Small intestine (tissue), 7 donors: ENCODE measurements around the gene SLC1A7. TPM values are rescaled to one million over a fixed set of nuclear protein-coding genes. Genes with fewer than 3 reads are reported as not detected.
A peak's percentile ranks its signal among the peaks of the same experiment; 100 is the strongest.

Source experiments
- DNase-seq, 2 donors: peaks; one replicate each; pipeline versions ENCODE4 v3.0.0 to v3.0.0-alpha.2; 2013
- FAIRE-seq: peaks from 2 replicates; lab custom pipeline; 2012; peaks lifted over from hg19 to GRCh38; lab: Jason Lieb, UNC
- H3K27ac ChIP-seq, 3 donors: one replicate each; pipeline ENCODE4 v1.5.1; 2013; ENCODE audit warnings: low read length in 2 of 3, mild to moderate bottlenecking in 2 of 3, control low read depth in 1 of 3, inconsistent platforms in 1 of 3, low read depth in 1 of 3, moderate library complexity in 1 of 3
- H3K27me3 ChIP-seq, 3 donors: one replicate each; pipeline ENCODE4 v1.6.1; 2013; ENCODE audit warnings: low read length in 3 of 3, inconsistent platforms in 1 of 3; ENCODE audit not compliant: control insufficient read depth in 3 of 3, insufficient read depth in 3 of 3
- H3K36me3 ChIP-seq, 3 donors: one replicate each; pipeline ENCODE4 v1.6.1; 2013; ENCODE audit warnings: low read length in 3 of 3, inconsistent platforms in 1 of 3, low read depth in 1 of 3, mild to moderate bottlenecking in 1 of 3, moderate library complexity in 1 of 3; ENCODE audit not compliant: control insufficient read depth in 3 of 3, insufficient read depth in 2 of 3
- H3K4me1 ChIP-seq, 3 donors: one replicate each; pipeline ENCODE4 v1.6.1; 2013; ENCODE audit warnings: low read length in 2 of 3, inconsistent platforms in 1 of 3, low read depth in 1 of 3, mild to moderate bottlenecking in 1 of 3, moderate library complexity in 1 of 3; ENCODE audit not compliant: control insufficient read depth in 3 of 3, insufficient read depth in 2 of 3
- H3K4me3 ChIP-seq, 3 donors: one replicate each; pipeline ENCODE4 v1.5.1; 2013; ENCODE audit warnings: low read length in 3 of 3, control low read depth in 1 of 3, inconsistent platforms in 1 of 3, low read depth in 1 of 3, mild to moderate bottlenecking in 1 of 3, moderate library complexity in 1 of 3
- H3K9me3 ChIP-seq, 2 donors: one replicate each; pipeline ENCODE4 v1.6.1; 2013; ENCODE audit warnings: low read depth in 1 of 2, low read length in 1 of 2; ENCODE audit not compliant: control insufficient read depth in 2 of 2, insufficient read depth in 1 of 2
- WGBS, 3 donors: extraction: QIAGEN DNeasy Blood & Tissue Kit; methylation state at CpG; one replicate each; pipeline ENCODE4 v1.1.7; 2013; 5-methylcytosine and 5-hydroxymethylcytosine counted together
- polyA plus RNA-seq, 4 donors: library from polyadenylated mRNA; stranded (reverse) in 3 of 4; unstranded in 1 of 4; fragments of 200-250 nt in 3 of 4; fragments of 120-200 nt in 1 of 4; gene quantifications; one replicate each; pipeline versions ENCODE4 v1.2.1 to v1.2.3, GENCODE V29; 2013
- donor health status: healthy with polysubstance abuse.
- donor health status: control.
- donor health status: control.
- donor health status: Bipolar disorder and iron deficiency.
- donor health status: healthy.

SLC1A7 gene
- polyA plus RNA-seq, 4 donors, result 0.32 to 9.2 (median 4.7) TPM

GRCh38 chr1:53061859-53062707, 80.4 kb downstream of the SLC1A7 start, which contains the start of gene PODN:
Gene PODN, plus strand, starts transcription at chr1:53062213. Its CDS starts 7,643 bp downstream, at chr1:53069856.
- DNase-seq (peak in 1 of 2 donors; percentile 46), FAIRE-seq (no peak)
- Histone ChIP-seq H3K4me3 (peak within 1 kb of the TSS; percentile 18 to 48 (median 47)), H3K36me3 (peaks cover 0 to 3% (median 0%) of the 10 kb centered on the region in 3 donors), H3K27me3 (peaks cover 5 to 41% (median 7%) of the 10 kb centered on the region in 3 donors), H3K9me3 (no peaks in the 10 kb centered on the region), H3K27ac (peak within 1 kb of the TSS in 1 of 3 donors; percentile 16), H3K4me1 (peaks cover 0 to 13% (median 2%) of the 10 kb centered on the region in 3 donors)
- WGBS, 3 donors, result 1 to 2% (median 2%) methylated on average over 43 to 73 of the region's 73 CpGs

- Histone ChIP-seq H3K4me3 (peak overlapping the region in 2 of 3 donors; percentile 38 to 47), H3K9me3 (no peaks in the 10 kb centered on the region), H3K4me1 (peaks cover 0 to 13% (median 2%) of the 10 kb centered on the region in 3 donors), H3K27ac (peak overlapping the region in 1 of 3 donors; percentile 16), H3K36me3 (peaks cover 0 to 3% (median 0%) of the 10 kb centered on the region in 3 donors), H3K27me3 (peaks cover 5 to 41% (median 7%) of the 10 kb centered on the region in 3 donors)
- no peak for FAIRE-seq
- DNase-seq, result peak in 1 of 2 donors; percentile 32
- 46 to 48% (median 47%) methylated on average over 19 of the region's 19 CpGs for WGBS, 3 donors
These were observed 81.1 kb downstream of the SLC1A7 start for GRCh38 chr1:53061123-53061858.

- H3K4me3 ChIP-seq, result no peak overlapping the region
- no peaks in the 10 kb centered on the region for H3K9me3 ChIP-seq
- H3K36me3 ChIP-seq, result peaks cover 0 to 3% (median 0%) of the 10 kb centered on the region in 3 donors
- H3K27me3 ChIP-seq, result peaks cover 5 to 41% (median 7%) of the 10 kb centered on the region in 3 donors
- DNase-seq, result no peak
- H3K4me1 ChIP-seq, result peaks cover 0 to 13% (median 2%) of the 10 kb centered on the region in 3 donors
- WGBS, 3 donors, result 66 to 83% (median 76%) methylated on average over 1 of the region's 1 CpG
- FAIRE-seq, result no peak
- peak overlapping the region in 1 of 3 donors; percentile 36 for H3K27ac ChIP-seq
These were observed 81.9 kb downstream of the SLC1A7 start for GRCh38 chr1:53060579-53060978.

GRCh38 chr1:53057127-53057526, 85.3 kb downstream of the SLC1A7 start:
- WGBS, 3 donors, result 67 to 89% (median 83%) methylated on average over 2 of the region's 2 CpGs
- H3K27me3 ChIP-seq, result peaks cover 3 to 20% (median 3%) of the 10 kb centered on the region in 3 donors
- FAIRE-seq, result no peak

GRCh38 chr1:53051676-53052075, 90.8 kb downstream of the SLC1A7 start:
- Histone ChIP-seq H3K4me3 (no peak overlapping the region), H3K36me3 (peaks cover 0 to 17% (median 15%) of the 10 kb centered on the region in 3 donors), H3K4me1 (peaks cover 0 to 4% (median 0%) of the 10 kb centered on the region in 3 donors), H3K27me3 (no peaks in the 10 kb centered on the region), H3K27ac (no peak overlapping the region), H3K9me3 (no peaks in the 10 kb centered on the region)
- 13 to 25% (median 18%) methylated on average over 1 of the region's 1 CpG for WGBS, 3 donors
- no peak for DNase-seq
- no peak for FAIRE-seq

More at GRCh38 chr1:53057127-53057526, 85.3 kb downstream of the SLC1A7 start:
- Histone ChIP-seq H3K27ac (no peak overlapping the region), H3K36me3 (peaks cover 0 to 6% (median 5%) of the 10 kb centered on the region in 3 donors), H3K4me1 (peaks cover 0 to 5% (median 0%) of the 10 kb centered on the region in 3 donors), H3K9me3 (no peaks in the 10 kb centered on the region), H3K4me3 (no peak overlapping the region)
- DNase-seq, result no peak

GRCh38 chr1:53050310-53050709, 92.1 kb downstream of the SLC1A7 start:
- no peak overlapping the region for H3K27ac ChIP-seq
- WGBS, 3 donors, result 84 to 99% (median 92%) methylated on average over 2 of the region's 2 CpGs
- no peaks in the 10 kb centered on the region for H3K27me3 ChIP-seq
- DNase-seq (no peak), FAIRE-seq (no peak)
- peaks cover 0 to 17% (median 15%) of the 10 kb centered on the region in 3 donors for H3K36me3 ChIP-seq
- no peaks in the 10 kb centered on the region for H3K9me3 ChIP-seq
- peaks cover 0 to 4% (median 0%) of the 10 kb centered on the region in 3 donors for H3K4me1 ChIP-seq
- H3K4me3 ChIP-seq, result no peak overlapping the region

GRCh38 chr1:53049574-53049967, 92.9 kb downstream of the SLC1A7 start:
- Histone ChIP-seq H3K4me1 (peaks cover 0 to 4% (median 0%) of the 10 kb centered on the region in 3 donors), H3K36me3 (peaks cover 0 to 17% (median 15%) of the 10 kb centered on the region in 3 donors), H3K27me3 (no peaks in the 10 kb centered on the region), H3K27ac (no peak overlapping the region), H3K4me3 (no peak overlapping the region), H3K9me3 (no peaks in the 10 kb centered on the region)
- WGBS, 3 donors, result 87 to 96% (median 94%) methylated on average over 3 of the region's 3 CpGs
- DNase-seq (no peak), FAIRE-seq (no peak)
